Endodermal cell (in vitro differentiated cells): Measurements from ENCODE around the gene TATDN2. TPM values are rescaled to one million over a fixed set of nuclear protein-coding genes. Genes with fewer than 3 reads are reported as not detected.

Experiments used
- DNase-seq: peaks from one replicate; pipeline ENCODE4 v3.0.0-alpha.2; 2017
- H3K27ac ChIP-seq: 2 replicates; pipeline ENCODE4 v1.5.1; 2013; ENCODE audit warnings: mild to moderate bottlenecking, low read depth, low read length, moderate library complexity
- H3K27me3 ChIP-seq: 2 replicates; pipeline ENCODE4 v1.6.1; 2013; ENCODE audit warnings: mild to moderate bottlenecking, low read length, moderate library complexity; ENCODE audit not compliant: insufficient read depth, control insufficient read depth, poor library complexity, severe bottlenecking
- H3K36me3 ChIP-seq: 2 replicates; pipeline ENCODE4 v1.7.0; 2013; ENCODE audit warnings: mild to moderate bottlenecking, low read length, moderate library complexity; ENCODE audit not compliant: control insufficient read depth, insufficient read depth
- H3K4me1 ChIP-seq: one replicate; pipeline ENCODE4 v1.7.0; 2013; ENCODE audit warnings: low read length; ENCODE audit not compliant: control insufficient read depth, insufficient read depth
- H3K4me3 ChIP-seq: 2 replicates; pipeline ENCODE4 v1.5.1; 2013; ENCODE audit warnings: mild to moderate bottlenecking, low read length, moderate library complexity
- H3K9ac ChIP-seq: 2 replicates; pipeline ENCODE4 v1.6.1; 2013; ENCODE audit warnings: mild to moderate bottlenecking, low read length, moderate library complexity; ENCODE audit not compliant: poor library complexity, severe bottlenecking; ENCODE audit errors: extremely low read depth
- H3K9me3 ChIP-seq: 2 replicates; pipeline ENCODE4 v1.6.1; 2013; ENCODE audit warnings: mild to moderate bottlenecking, low read length, moderate library complexity; ENCODE audit not compliant: control insufficient read depth
- H3K27ac Mint-ChIP-seq: 2 replicates; pipeline ENCODE4 v1.8.0; 2020; ENCODE audit warnings: mixed read lengths
- H3K27me3 Mint-ChIP-seq: 2 replicates; pipeline ENCODE4 v1.8.0; 2021; ENCODE audit warnings: mild to moderate bottlenecking, mixed read lengths; ENCODE audit not compliant: insufficient read depth
- H3K36me3 Mint-ChIP-seq: 2 replicates; pipeline ENCODE4 v1.8.0; 2020; ENCODE audit warnings: low read depth, mixed read lengths
- H3K4me1 Mint-ChIP-seq: 2 replicates; pipeline ENCODE4 v1.8.0; 2020; ENCODE audit warnings: mixed read lengths
- H3K4me3 Mint-ChIP-seq: 2 replicates; pipeline ENCODE4 v1.8.0; 2020; ENCODE audit warnings: mild to moderate bottlenecking, moderate library complexity, mixed read lengths
- H3K9me3 Mint-ChIP-seq: 2 replicates; pipeline ENCODE4 v1.8.0; 2020; ENCODE audit warnings: mild to moderate bottlenecking, mixed read lengths
- CTCF ChIP-seq: fragments of 200-600 bp; sonication (generic); conservative IDR thresholded peaks from 2 replicates; pipeline ENCODE4 v1.5.0; 2021; ENCODE audit warnings: antibody characterized with exemption, mild to moderate bottlenecking
- WGBS, 2 experiments: methylation state at CpG; one replicate each; pipeline versions ENCODE4 v1.1.5 to v1.1.7; 2013; ENCODE audit warnings: missing lambda C conversion rate in 2 of 2, mixed read lengths in 1 of 2; ENCODE audit not compliant: insufficient coverage in 1 of 2, insufficient read length in 1 of 2; 5-methylcytosine and 5-hydroxymethylcytosine counted together
- total RNA-seq, 2 donors: library from RNA; stranded (reverse); fragmentation: NEBNext Ultra II Directional in 1 of 2; extraction: Animal tissue kit (Norgen Biotek cat#: 25700) in 1 of 2; gene quantifications; 2 replicates in 1 of 2; 3 replicates in 1 of 2; pipeline ENCODE4 v1.2.1, GENCODE V29; 2021

TATDN2 gene
- total RNA-seq, 2 donors from 2014 or later: 34.0 to 34.1 TPM

- H3K9ac ChIP-seq: peak overlapping the region; percentile 99
- H3K36me3 Mint-ChIP-seq: peaks cover 34% of the 10 kb centered on the region
- peak overlapping the region; percentile 75 for H3K27ac ChIP-seq
- peaks cover 22% of the 10 kb centered on the region for H3K27me3 ChIP-seq
- WGBS, 2 experiments: 1 to 3% methylated on average over 5 to 9 of the region's 9 CpGs
- peaks cover 2% of the 10 kb centered on the region for H3K27me3 Mint-ChIP-seq
- peak overlapping the region; percentile 98 for H3K4me3 Mint-ChIP-seq
- H3K4me3 ChIP-seq: peak overlapping the region; percentile 90
- peaks cover 14% of the 10 kb centered on the region for H3K4me1 ChIP-seq
- H3K36me3 ChIP-seq: peaks cover 35% of the 10 kb centered on the region
- no peak for TF ChIP-seq CTCF
- peak overlapping the region; percentile 99 for H3K27ac Mint-ChIP-seq
- H3K9me3 Mint-ChIP-seq: no peaks in the 10 kb centered on the region
- peaks cover 22% of the 10 kb centered on the region for H3K4me1 Mint-ChIP-seq
- no peak for DNase-seq
- no peaks in the 10 kb centered on the region for H3K9me3 ChIP-seq
Measured at GRCh38 chr3:10320320-10320677, 72.0 kb downstream of the TATDN2 start.

- H3K4me3 ChIP-seq: no peak overlapping the region
- 80 to 91% methylated on average over 1 to 7 of the region's 8 CpGs for WGBS, 2 experiments
Measured at GRCh38 chr3:10321630-10322351, 73.5 kb downstream of the TATDN2 start.

GRCh38 chr3:10322352-10322710 lies 74.1 kb downstream of the TATDN2 start:
- 92% methylated on average over 1 of the region's 1 CpG; no CpG with 5 or more reads in 1 of the 2 experiments for WGBS, 2 experiments
- H3K9me3 Mint-ChIP-seq: no peaks in the 10 kb centered on the region

More at GRCh38 chr3:10321630-10322351, 73.5 kb downstream of the TATDN2 start:
- Histone ChIP-seq H3K27me3 (peaks cover 37% of the 10 kb centered on the region), H3K4me1 (peaks cover 11% of the 10 kb centered on the region), H3K9ac (no peak overlapping the region), H3K9me3 (no peaks in the 10 kb centered on the region), H3K36me3 (peaks cover 26% of the 10 kb centered on the region), H3K27ac (no peak overlapping the region)
- peak overlapping the region; percentile 99 for H3K27ac Mint-ChIP-seq
- TF ChIP-seq CTCF: no peak
- no peak for DNase-seq
- peaks cover 23% of the 10 kb centered on the region for H3K36me3 Mint-ChIP-seq
- peaks cover 17% of the 10 kb centered on the region for H3K4me1 Mint-ChIP-seq
- peaks cover 14% of the 10 kb centered on the region for H3K27me3 Mint-ChIP-seq
- no peaks in the 10 kb centered on the region for H3K9me3 Mint-ChIP-seq
- peak overlapping the region; percentile 98 for H3K4me3 Mint-ChIP-seq

More at GRCh38 chr3:10322352-10322710, 74.1 kb downstream of the TATDN2 start:
- Histone ChIP-seq H3K4me1 (peaks cover 11% of the 10 kb centered on the region), H3K27me3 (peaks cover 42% of the 10 kb centered on the region), H3K9ac (no peak overlapping the region), H3K9me3 (no peaks in the 10 kb centered on the region), H3K27ac (no peak overlapping the region), H3K4me3 (no peak overlapping the region), H3K36me3 (peaks cover 21% of the 10 kb centered on the region)
- Mint-ChIP-seq H3K36me3 (peaks cover 19% of the 10 kb centered on the region), H3K27ac (peak overlapping the region; percentile 30), H3K4me3 (no peak overlapping the region), H3K4me1 (peaks cover 13% of the 10 kb centered on the region), H3K27me3 (peaks cover 14% of the 10 kb centered on the region)
- no peak for DNase-seq
- peak; percentile 72 for TF ChIP-seq CTCF
